HTR-8/SVneo (cell line): ENCODE results near the gene SECTM1.

Experiments used
- DNase-seq: peaks from one replicate; pipeline ENCODE4 v3.0.0; 2011; ENCODE audit warnings: low spot score, mixed read lengths; ENCODE audit not compliant: insufficient read length
- FAIRE-seq: peaks from 2 replicates; lab custom pipeline; 2011; peaks lifted over from hg19 to GRCh38; lab: Jason Lieb, UNC

Gene SECTM1

GRCh38 chr17:82330322-82331239 lies 3.0 kb downstream of the SECTM1 start:
- FAIRE-seq: peak; percentile 36

GRCh38 chr17:82329683-82330321 lies 3.8 kb downstream of the SECTM1 start:
- DNase-seq: no peak
- FAIRE-seq: no peak

More at GRCh38 chr17:82330322-82331239, 3.0 kb downstream of the SECTM1 start:
- DNase-seq: peak; percentile 91

- FAIRE-seq: no peak
Observed at GRCh38 chr17:82328994-82329507, 4.5 kb downstream of the SECTM1 start.

GRCh38 chr17:82328141-82328993 lies 5.2 kb downstream of the SECTM1 start:
- FAIRE-seq (no peak), DNase-seq (no peak)

More at GRCh38 chr17:82328994-82329507, 4.5 kb downstream of the SECTM1 start:
- no peak for DNase-seq

GRCh38 chr17:82327757-82328140 lies 5.8 kb downstream of the SECTM1 start:
- DNase-seq: no peak
- FAIRE-seq: peak; percentile 31

GRCh38 chr17:82327289-82327688 lies 6.3 kb downstream of the SECTM1 start:
- FAIRE-seq (no peak), DNase-seq (no peak)

- no peak for DNase-seq
- no peak for FAIRE-seq
Observed at GRCh38 chr17:82325286-82326180, 8.0 kb downstream of the SECTM1 start.

- FAIRE-seq (no peak), DNase-seq (no peak)
Observed at GRCh38 chr17:82324566-82325285, 8.8 kb downstream of the SECTM1 start.

- no peak for FAIRE-seq
- no peak for DNase-seq
Observed at GRCh38 chr17:82323514-82324234, 9.9 kb downstream of the SECTM1 start.

GRCh38 chr17:82322526-82323453 lies 10.8 kb downstream of the SECTM1 start:
- DNase-seq: no peak
- FAIRE-seq: no peak

GRCh38 chr17:82321947-82322466 lies 11.6 kb downstream of the SECTM1 start:
- FAIRE-seq: no peak

GRCh38 chr17:82320956-82321927 lies 12.3 kb downstream of the SECTM1 start:
- peak; percentile 28 for DNase-seq

More at GRCh38 chr17:82321947-82322466, 11.6 kb downstream of the SECTM1 start:
- DNase-seq: no peak

GRCh38 chr17:82320140-82320840 lies 13.3 kb downstream of the SECTM1 start:
- DNase-seq (no peak), FAIRE-seq (no peak)

More at GRCh38 chr17:82320956-82321927, 12.3 kb downstream of the SECTM1 start:
- no peak for FAIRE-seq

GRCh38 chr17:82319619-82320062 lies 13.9 kb downstream of the SECTM1 start:
- DNase-seq: no peak
- FAIRE-seq: no peak
